Endodermal cell (in vitro differentiated cells): ENCODE results near the gene LPIN3. TPM values are rescaled to one million over a fixed set of nuclear protein-coding genes. Genes with fewer than 3 reads are reported as not detected.

Experiments
- DNase-seq: peaks from one replicate; pipeline ENCODE4 v3.0.0-alpha.2; 2017
- H3K27ac ChIP-seq: 2 replicates; pipeline ENCODE4 v1.5.1; 2013; ENCODE audit warnings: mild to moderate bottlenecking, low read depth, low read length, moderate library complexity
- H3K27me3 ChIP-seq: 2 replicates; pipeline ENCODE4 v1.6.1; 2013; ENCODE audit warnings: mild to moderate bottlenecking, low read length, moderate library complexity; ENCODE audit not compliant: insufficient read depth, control insufficient read depth, poor library complexity, severe bottlenecking
- H3K36me3 ChIP-seq: 2 replicates; pipeline ENCODE4 v1.7.0; 2013; ENCODE audit warnings: mild to moderate bottlenecking, low read length, moderate library complexity; ENCODE audit not compliant: control insufficient read depth, insufficient read depth
- H3K4me1 ChIP-seq: one replicate; pipeline ENCODE4 v1.7.0; 2013; ENCODE audit warnings: low read length; ENCODE audit not compliant: control insufficient read depth, insufficient read depth
- H3K4me3 ChIP-seq: 2 replicates; pipeline ENCODE4 v1.5.1; 2013; ENCODE audit warnings: mild to moderate bottlenecking, low read length, moderate library complexity
- H3K9ac ChIP-seq: 2 replicates; pipeline ENCODE4 v1.6.1; 2013; ENCODE audit warnings: mild to moderate bottlenecking, low read length, moderate library complexity; ENCODE audit not compliant: poor library complexity, severe bottlenecking; ENCODE audit errors: extremely low read depth
- H3K9me3 ChIP-seq: 2 replicates; pipeline ENCODE4 v1.6.1; 2013; ENCODE audit warnings: mild to moderate bottlenecking, low read length, moderate library complexity; ENCODE audit not compliant: control insufficient read depth
- H3K27ac Mint-ChIP-seq: 2 replicates; pipeline ENCODE4 v1.8.0; 2020; ENCODE audit warnings: mixed read lengths
- H3K27me3 Mint-ChIP-seq: 2 replicates; pipeline ENCODE4 v1.8.0; 2021; ENCODE audit warnings: mild to moderate bottlenecking, mixed read lengths; ENCODE audit not compliant: insufficient read depth
- H3K36me3 Mint-ChIP-seq: 2 replicates; pipeline ENCODE4 v1.8.0; 2020; ENCODE audit warnings: low read depth, mixed read lengths
- H3K4me1 Mint-ChIP-seq: 2 replicates; pipeline ENCODE4 v1.8.0; 2020; ENCODE audit warnings: mixed read lengths
- H3K4me3 Mint-ChIP-seq: 2 replicates; pipeline ENCODE4 v1.8.0; 2020; ENCODE audit warnings: mild to moderate bottlenecking, moderate library complexity, mixed read lengths
- H3K9me3 Mint-ChIP-seq: 2 replicates; pipeline ENCODE4 v1.8.0; 2020; ENCODE audit warnings: mild to moderate bottlenecking, mixed read lengths
- CTCF ChIP-seq: fragments of 200-600 bp; sonication (generic); conservative IDR thresholded peaks from 2 replicates; pipeline ENCODE4 v1.5.0; 2021; ENCODE audit warnings: antibody characterized with exemption, mild to moderate bottlenecking
- WGBS, 2 experiments: methylation state at CpG; one replicate each; pipeline versions ENCODE4 v1.1.5 to v1.1.7; 2013; ENCODE audit warnings: missing lambda C conversion rate in 2 of 2, mixed read lengths in 1 of 2; ENCODE audit not compliant: insufficient coverage in 1 of 2, insufficient read length in 1 of 2; 5-methylcytosine and 5-hydroxymethylcytosine counted together
- total RNA-seq, 2 donors: library from RNA; stranded (reverse); fragmentation: NEBNext Ultra II Directional in 1 of 2; extraction: Animal tissue kit (Norgen Biotek cat#: 25700) in 1 of 2; gene quantifications; 2 replicates in 1 of 2; 3 replicates in 1 of 2; pipeline ENCODE4 v1.2.1, GENCODE V29; 2021

Gene LPIN3
- total RNA-seq, 2 donors from 2014 or later, result 13.1 to 13.2 TPM

GRCh38 chr20:41336711-41337492 is 3.7 kb upstream of the LPIN3 start:
- H3K4me1 Mint-ChIP-seq, result peaks cover 9% of the 10 kb centered on the region
- H3K9me3 ChIP-seq, result no peaks in the 10 kb centered on the region
- H3K27ac ChIP-seq, result no peak overlapping the region
- no peak for DNase-seq
- no peak overlapping the region for H3K4me3 Mint-ChIP-seq
- no peak overlapping the region for H3K27ac Mint-ChIP-seq
- H3K4me1 ChIP-seq, result no peaks in the 10 kb centered on the region
- H3K27me3 ChIP-seq, result peaks cover 14% of the 10 kb centered on the region
- no peak for TF ChIP-seq CTCF
- no peak overlapping the region for H3K9ac ChIP-seq
- no peaks in the 10 kb centered on the region for H3K9me3 Mint-ChIP-seq
- H3K27me3 Mint-ChIP-seq, result peaks cover 18% of the 10 kb centered on the region
- no peak overlapping the region for H3K4me3 ChIP-seq
- H3K36me3 ChIP-seq, result no peaks in the 10 kb centered on the region
- WGBS, 2 experiments, result 90 to 100% methylated on average over 1 to 4 of the region's 4 CpGs
- H3K36me3 Mint-ChIP-seq, result no peaks in the 10 kb centered on the region

DNA sequence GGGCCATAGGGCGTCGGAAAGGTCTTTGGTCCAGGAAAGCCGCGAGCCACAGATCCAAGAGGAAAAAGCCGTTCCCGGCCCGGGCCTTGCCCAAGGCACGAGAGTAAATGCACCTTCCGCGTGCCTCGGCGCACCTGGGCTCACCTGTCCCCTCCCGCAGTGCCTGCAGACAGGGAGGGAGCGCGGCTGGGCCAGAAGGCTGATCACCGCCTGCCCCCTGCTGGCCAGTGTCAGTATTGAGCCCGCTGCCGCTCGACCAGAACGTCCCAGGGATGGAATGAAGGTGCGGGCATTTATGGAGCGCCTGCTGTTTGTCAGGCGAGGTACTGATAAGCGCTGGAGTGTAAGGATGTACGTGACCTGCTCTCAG is 679 bp upstream of the LPIN3 start:
- Histone ChIP-seq H3K9ac (peak overlapping the region; percentile 52), H3K27ac (no peak overlapping the region), H3K4me1 (no peaks in the 10 kb centered on the region), H3K4me3 (peak overlapping the region; percentile 84), H3K27me3 (peaks cover 14% of the 10 kb centered on the region), H3K9me3 (no peaks in the 10 kb centered on the region), H3K36me3 (no peaks in the 10 kb centered on the region)
- Mint-ChIP-seq H3K27me3 (peaks cover 18% of the 10 kb centered on the region), H3K9me3 (no peaks in the 10 kb centered on the region), H3K4me1 (peaks cover 11% of the 10 kb centered on the region), H3K4me3 (peak overlapping the region; percentile 64), H3K27ac (peak overlapping the region; percentile 97), H3K36me3 (no peaks in the 10 kb centered on the region)
- TF ChIP-seq CTCF, result peak; percentile 100
- WGBS, 2 experiments, result 3 to 12% methylated on average over 5 to 25 of the region's 25 CpGs
- DNase-seq, result peak; percentile 99

- Mint-ChIP-seq H3K36me3 (no peaks in the 10 kb centered on the region), H3K4me1 (peaks cover 15% of the 10 kb centered on the region), H3K9me3 (no peaks in the 10 kb centered on the region), H3K27ac (no peak overlapping the region), H3K4me3 (no peak overlapping the region), H3K27me3 (peaks cover 15% of the 10 kb centered on the region)
- no peaks in the 10 kb centered on the region for H3K4me1 ChIP-seq
- 87 to 88% methylated on average over 8 to 9 of the region's 9 CpGs for WGBS, 2 experiments
- H3K27me3 ChIP-seq, result peaks cover 14% of the 10 kb centered on the region
- H3K9me3 ChIP-seq, result no peaks in the 10 kb centered on the region
- no peak for DNase-seq
- no peak for TF ChIP-seq CTCF
- H3K4me3 ChIP-seq, result no peak overlapping the region
- H3K9ac ChIP-seq, result no peak overlapping the region
- no peaks in the 10 kb centered on the region for H3K36me3 ChIP-seq
- H3K27ac ChIP-seq, result no peak overlapping the region
Measured at GRCh38 chr20:41342474-41343464, 2.1 kb downstream of the LPIN3 start.
